Cerebellar nuclear complex (tissue), 1 donor: ENCODE results near the gene GRIA1.
"Not testable (repeated sequence)": the region's sequence is repeated elsewhere in the genome, so short reads cannot be mapped to it uniquely, and the experiment has no call there.

ENCODE experiments used
- DNase-seq, 2 experiments: peaks; one replicate each; lab custom pipeline; 2025; lab: John Stamatoyannopoulos, UW

Gene GRIA1

DNA sequence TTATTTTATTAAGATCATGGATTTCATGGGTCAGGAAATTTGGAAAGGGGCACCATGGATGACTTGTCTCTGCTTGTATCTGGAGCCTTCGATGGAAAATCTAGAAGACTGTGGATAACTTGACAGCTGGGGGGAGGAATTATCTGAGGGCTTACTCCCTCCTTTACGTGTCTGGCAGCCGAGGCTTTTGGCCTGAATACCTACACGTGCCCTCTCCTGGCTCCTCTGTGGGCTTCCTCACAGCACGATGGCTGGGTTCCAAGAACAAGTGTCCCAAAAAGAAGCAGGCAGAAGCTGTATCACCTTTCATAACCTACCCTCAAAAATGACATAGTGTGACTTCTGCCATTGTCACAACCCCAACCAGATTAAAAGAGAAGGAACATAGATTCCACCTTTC lies 228.9 kb downstream of the GRIA1 start:
- DNase-seq = no peak

DNA sequence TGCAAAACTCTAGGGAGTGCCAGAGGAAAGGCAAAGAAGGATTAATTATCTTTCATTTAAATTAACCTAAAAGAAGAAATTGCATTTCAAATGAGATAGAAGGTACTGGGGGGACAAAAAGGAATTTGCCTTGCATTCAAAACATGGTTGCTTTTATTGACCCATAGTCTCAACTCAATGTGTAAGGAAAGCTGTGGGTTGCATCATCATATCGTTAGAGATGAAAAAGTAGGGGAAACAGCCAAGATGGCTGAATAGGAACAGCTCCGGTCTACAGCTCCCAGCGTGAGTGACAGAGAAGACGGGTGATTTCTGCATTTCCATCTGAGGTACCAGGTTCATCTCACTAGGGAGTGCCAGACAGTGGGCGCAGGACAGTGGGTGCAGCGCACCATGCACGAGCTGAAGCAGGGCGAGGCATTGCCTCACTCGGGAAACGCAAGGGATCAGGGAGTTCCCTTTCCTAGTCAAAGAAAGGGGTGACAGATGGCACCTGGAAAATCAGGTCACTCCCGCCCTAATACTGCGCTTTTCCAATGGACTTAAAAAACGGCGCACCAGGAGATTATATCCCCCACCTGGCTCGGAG lies 232.6 kb downstream of the GRIA1 start:
- DNase-seq = not testable (repeated sequence)

DNA sequence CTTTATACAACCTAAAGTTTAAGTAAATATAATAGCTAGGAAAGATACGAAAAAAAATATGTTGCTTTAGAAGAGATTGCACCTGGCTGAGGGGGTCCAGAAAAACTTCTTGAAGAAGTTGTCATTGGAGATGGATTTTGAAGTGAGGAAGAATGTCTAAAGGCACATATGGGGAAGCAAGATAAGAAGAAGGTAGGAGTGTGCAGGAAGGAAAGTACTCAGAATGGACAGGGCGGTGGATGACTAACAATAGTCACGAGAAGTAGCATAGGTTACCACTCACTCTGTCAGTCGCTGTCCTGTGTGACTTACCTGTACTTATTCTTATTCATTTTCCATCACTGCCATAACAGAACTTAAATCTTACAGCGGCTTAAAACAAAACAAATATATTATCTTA lies 251.6 kb downstream of the GRIA1 start:
- no peak for DNase-seq

DNA sequence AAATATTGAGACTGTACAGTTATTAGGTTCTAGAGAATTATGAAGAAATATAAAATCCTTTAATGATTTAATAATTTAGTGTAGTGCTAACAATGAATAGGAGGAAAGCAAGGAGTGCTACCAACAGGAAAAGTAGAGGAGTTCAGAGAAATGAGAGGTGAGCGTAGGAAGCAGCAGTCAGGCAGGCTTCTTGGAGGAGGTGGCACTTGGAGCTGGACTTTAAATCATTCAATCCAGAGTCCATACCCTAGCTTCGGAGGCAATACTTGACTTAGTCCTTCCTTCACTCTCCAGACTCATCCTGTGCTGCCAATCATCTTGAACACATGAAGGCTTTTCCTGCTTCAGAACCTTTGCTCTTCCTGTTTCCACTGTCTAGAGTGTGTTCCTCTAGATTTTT lies 254.3 kb downstream of the GRIA1 start:
- no peak for DNase-seq

DNA sequence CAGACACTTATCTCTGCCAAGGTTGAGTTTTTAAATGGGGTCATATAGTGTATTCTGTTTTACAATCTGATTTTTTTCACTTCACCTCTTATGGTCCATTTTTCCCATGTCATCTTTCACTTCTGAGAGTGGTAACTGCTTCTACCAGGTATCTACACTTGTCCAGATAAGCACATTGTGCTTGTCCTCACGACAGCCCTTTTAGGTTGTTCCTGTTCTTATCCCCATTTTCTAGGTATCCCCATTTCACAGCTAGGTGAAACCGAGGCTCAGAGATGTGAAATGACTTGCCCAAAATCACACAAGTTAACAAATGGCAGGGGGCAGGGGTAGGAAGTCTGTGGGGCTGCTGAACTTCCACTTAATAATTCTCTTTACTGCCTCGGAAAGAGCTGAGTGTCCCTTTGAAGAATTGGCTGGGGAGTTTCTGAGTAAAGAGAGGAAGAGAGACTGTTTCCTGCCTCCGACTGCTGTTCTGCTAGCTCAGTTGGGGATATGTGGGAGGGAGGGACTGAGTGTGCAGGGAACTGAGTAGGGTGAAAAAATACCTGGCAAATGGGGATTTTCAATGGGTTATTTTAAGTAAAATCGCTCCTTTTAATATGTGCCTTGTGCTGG lies 255.4 kb downstream of the GRIA1 start:
- DNase-seq = no peak

DNA sequence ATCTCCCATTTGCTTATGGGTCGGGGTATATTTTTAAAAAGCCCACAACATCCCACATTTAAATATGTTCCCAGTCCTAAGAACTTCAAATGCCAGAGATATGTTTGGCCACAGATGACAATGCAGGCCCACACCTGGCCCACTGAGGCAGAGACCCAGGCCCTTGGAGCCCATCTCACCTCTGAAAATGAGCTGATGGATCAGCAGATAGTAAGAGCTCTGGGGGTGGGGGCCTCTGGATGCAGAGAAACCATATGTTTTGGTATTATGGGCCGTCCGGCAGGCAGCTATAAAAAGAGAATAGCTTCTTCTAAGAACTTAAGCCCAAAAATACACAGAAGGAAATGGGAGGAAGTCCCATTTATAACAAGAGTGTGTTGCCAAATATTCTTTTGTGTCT lies 256.0 kb downstream of the GRIA1 start:
- DNase-seq = no peak

DNA sequence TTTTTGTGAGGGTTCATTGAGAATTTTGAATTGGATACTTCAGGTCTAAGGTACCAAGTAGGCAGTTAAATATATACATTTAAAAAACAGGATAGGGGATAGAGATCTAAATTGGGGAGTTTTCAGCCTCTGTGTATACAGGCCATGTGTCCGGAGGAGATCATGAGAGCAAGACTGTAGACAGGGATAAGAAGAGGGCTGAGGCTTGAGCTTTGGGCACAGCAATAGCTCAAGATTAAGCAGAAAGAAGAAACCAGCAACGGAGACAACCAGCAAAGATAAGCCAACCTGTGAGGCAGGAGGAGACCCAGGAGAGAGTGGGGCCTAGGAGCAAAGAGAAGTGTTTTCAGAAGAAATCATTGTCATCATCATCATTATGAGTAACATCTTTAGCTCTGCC lies 258.4 kb downstream of the GRIA1 start:
- DNase-seq = no peak

DNA sequence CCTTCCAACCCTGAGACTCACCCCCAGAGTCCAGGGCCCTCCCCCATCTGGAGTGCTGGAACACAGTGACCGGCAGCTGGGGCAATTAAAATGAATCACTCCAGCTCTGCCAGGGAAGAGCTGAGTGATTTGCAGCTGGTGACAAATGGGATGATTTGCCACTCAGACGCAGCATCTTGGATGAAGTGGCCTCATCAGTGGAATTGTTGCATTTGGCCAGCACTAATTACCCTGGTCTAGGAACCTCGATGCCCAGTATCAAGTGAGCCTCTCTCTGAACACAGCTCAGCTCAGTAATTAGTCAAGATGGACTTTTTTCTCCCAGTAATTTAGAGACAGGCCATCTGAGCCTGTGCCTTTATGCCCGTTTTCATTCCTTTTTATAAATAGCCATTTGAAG lies 259.5 kb downstream of the GRIA1 start:
- DNase-seq = no peak

DNA sequence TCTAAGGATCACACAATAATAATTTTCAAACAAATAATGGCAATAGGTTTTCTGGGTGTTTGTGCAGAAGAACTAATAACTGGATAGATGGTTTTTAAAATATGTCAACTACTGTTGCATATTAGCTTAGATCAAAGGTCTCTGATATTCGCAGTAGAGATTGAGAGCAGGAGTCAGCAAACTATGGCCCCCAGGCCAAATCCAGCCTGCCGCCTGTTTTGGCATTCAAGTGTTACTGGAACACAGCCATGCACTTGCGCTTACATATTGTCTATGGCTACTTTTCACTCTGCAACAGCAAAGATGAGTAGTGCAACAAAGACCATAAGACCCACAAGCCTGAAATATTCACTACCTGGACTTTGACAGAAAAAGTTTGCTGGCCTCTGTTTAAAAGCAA lies 260.8 kb downstream of the GRIA1 start:
- DNase-seq = no peak

DNA sequence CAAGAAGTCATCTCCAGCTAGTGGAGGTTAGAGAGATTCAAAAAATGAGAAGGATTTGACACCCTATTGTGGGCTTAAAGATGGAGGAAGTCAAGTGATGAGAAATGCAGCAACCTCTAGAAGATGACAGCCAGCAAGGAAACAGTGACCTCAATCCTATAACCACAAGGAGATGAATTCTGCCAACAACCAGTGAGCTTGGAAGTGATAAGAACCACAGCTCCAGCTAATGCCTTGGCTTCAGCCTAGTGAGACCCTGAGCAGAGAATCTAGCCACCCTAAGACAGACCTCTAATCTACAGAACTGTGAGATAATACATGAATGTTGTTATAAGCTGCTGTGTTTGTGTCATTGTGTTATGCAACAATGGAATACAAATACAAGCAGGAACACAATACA lies 262.4 kb downstream of the GRIA1 start:
- DNase-seq = no peak

DNA sequence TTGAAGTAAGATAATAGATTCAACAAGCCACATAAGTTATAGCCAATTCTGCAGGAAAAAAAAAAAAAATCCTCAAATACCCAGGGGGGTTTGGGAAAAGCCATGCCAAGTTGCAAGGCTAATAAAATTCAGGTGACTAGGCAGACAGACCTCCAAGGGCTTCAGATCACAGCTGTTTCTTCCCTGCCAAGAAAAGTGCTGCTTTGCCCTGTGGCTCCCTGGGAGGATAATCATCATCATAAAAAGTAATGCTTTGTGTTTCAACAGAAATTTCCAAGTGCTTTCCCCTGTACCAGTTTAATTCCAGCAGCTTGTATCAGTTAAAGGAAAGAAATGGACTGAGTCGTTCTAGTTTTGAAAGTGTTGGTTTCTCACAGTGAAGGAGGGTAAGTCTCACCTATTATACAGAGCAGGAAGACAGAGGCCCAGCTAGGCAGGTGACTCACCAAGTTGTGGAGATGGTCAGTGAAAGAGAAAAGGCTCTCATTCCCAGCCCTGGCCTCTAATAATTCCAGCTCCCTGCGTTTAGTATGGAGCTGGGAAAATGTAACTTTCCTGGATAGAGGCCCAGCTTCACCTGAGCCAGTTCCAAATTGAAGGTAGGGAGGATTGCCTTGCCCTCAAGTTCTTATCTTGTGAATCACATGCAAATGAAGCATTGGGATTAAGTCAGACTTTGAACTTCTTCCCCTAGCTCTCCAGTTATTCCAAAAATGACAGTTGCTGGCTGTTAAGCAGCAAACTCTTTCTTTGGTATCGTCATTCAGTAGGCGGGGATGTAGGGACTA lies 263.4 kb downstream of the GRIA1 start:
- DNase-seq = no peak

DNA sequence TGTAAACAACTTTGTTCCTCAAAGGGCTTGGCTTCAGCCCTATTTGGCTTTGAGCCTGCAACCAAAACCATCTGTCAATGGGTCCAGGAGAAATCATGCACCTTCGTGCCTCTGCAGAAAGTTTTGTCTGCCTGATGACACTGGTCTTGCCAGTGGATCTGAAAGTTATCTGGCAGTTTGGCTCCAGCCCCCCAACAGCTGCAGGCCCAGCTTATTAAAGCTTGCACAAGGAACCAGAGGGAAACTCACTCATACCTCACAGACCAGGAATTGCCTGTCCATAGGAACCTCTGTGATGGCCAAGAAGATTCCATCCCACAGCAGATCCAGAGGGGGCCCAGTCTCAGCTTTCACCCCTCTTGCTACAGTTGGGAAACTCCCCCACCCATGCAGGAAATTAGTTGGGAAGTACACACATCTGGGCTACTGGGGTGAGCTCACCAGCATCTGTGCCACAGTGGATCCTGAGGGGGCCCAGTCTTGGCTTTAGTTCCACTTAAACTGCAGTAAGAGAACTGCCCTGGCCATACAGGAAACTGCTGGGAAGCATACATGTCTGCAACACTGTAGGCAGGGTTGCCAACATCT lies 265.5 kb downstream of the GRIA1 start:
- DNase-seq = no peak

DNA sequence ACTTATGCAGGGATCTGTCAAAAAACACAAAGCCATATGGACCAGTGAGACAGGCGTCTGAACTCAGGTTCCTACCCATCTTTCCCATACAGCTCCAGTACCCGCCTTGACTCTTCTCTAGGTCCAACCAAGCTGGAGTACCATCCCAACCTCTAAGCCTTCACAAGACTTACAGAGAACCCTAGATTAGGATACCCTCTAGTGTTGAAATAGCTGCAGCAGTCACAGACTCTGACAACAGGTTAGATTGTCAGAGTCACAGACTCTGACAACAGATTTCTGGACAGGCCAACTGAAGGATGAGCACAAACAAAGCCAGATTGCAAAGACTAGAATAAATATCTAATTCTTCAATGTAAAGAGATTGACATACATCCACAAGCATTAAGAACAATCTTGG lies 266.1 kb downstream of the GRIA1 start:
- no peak for DNase-seq

DNA sequence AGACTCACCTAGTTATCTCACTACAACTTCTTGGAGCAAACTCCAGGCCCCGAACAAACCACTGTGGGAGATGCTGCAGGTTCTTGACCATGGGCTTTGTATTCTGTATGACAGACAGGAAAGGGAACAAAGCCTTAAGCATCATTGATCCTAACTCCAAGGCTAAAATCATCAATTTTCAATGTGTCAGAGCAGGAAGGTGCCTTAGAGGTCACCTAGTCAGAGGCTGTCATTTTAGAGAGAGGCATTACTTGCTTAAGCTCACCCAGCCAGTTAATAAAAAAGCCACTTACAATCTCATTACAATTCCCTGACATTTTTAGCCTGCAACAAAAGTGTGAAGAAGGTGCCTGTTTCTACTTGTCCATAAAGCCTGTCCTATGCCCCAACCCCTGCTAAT lies 275.5 kb downstream of the GRIA1 start:
- no peak for DNase-seq

DNA sequence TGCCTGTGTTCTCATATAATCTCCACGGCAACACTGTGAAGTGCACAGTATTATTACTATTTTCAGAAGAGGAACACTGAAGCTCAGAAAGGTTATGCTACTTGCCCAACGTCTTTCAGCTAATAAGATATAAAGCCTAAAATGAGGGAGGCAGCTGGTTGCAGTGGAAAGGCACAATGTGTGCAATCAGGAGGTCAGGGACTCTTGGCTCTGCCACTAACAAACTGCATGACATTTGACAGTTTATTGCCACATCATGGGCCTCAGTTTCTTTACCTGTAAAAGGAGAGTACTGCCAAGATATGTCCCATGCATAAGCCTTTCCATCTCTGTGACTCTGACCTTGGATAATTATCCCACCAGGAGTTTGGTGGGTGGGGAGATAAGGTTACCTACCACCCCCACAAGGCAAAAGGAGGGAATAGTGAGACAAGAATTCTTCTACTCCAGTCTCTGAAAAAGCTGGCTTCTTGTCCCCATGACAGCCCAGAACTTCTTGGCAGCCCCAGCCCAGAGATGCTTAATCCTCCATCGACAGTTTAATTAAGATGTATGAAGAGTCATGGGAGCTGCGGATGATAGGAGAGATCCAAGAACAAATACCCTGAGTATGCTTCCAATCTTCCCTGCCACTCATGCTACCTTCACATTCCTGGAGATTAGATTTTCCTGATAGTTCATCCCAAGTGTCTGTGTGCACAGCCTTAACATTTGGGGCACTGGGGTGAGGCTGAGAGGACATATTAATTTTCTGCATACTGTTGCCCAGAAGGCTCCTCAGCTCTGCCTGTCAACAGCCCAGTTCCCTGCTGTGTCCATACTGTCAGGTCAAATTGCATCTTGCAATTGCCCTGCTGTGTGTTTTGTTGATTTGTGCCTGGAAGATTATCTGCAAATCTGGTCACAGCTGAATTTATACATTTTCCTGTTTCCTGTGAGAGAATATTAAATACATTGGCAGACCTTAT lies 277.0 kb downstream of the GRIA1 start:
- DNase-seq = peak in 1 of 2 experiments; percentile 23

DNA sequence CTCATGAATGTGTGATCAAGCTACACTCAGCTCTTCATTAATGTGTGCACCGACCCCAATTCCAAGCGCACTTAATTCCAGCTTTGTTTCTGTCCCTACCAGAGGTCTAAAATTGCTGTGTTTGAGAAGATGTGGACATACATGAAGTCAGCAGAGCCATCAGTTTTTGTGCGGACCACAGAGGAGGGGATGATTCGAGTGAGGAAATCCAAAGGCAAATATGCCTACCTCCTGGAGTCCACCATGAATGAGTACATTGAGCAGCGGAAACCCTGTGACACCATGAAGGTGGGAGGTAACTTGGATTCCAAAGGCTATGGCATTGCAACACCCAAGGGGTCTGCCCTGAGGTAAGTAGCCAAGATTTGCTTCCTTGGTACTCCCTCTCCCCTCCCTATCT lies 279.6 kb downstream of the GRIA1 start:
- DNase-seq = no peak

DNA sequence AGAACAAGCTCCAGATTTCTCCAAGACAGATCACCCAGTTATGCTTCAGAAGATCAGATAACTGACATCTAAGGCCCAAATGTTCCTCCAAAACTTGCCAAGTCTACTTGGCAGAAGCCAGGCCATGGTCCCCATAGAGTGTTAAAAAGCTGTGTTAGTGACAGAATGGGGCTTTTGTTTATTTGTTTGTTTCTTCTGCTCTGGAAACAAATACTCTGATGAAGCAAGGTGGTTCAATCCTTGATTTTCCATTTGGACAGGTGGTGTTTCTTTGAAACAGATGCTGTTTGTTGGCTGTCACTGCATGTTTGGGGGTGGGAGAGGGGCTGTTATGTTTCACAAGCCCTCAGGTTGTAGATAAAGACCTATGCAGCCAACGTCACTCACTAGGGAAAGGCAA lies 284.2 kb downstream of the GRIA1 start:
- DNase-seq = no peak

DNA sequence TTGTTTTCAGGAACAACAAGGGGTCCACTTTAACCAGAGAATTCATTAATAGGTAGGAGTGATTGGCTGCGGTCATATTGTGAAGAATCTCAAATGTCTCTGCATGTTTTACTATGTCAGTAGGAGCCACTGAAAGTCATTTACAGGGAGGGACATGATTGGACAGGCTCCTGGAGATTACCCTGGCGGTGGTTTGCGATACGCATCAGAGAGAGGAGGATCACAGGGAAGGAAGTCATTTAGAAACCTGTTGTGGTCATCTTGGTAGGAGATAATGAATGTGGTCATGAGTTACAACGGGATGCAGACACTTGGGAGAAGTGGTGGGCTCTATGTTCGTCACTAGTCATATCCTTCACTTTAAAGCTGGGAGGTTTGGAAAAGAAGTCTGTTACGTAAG lies 285.5 kb downstream of the GRIA1 start:
- no peak for DNase-seq

DNA sequence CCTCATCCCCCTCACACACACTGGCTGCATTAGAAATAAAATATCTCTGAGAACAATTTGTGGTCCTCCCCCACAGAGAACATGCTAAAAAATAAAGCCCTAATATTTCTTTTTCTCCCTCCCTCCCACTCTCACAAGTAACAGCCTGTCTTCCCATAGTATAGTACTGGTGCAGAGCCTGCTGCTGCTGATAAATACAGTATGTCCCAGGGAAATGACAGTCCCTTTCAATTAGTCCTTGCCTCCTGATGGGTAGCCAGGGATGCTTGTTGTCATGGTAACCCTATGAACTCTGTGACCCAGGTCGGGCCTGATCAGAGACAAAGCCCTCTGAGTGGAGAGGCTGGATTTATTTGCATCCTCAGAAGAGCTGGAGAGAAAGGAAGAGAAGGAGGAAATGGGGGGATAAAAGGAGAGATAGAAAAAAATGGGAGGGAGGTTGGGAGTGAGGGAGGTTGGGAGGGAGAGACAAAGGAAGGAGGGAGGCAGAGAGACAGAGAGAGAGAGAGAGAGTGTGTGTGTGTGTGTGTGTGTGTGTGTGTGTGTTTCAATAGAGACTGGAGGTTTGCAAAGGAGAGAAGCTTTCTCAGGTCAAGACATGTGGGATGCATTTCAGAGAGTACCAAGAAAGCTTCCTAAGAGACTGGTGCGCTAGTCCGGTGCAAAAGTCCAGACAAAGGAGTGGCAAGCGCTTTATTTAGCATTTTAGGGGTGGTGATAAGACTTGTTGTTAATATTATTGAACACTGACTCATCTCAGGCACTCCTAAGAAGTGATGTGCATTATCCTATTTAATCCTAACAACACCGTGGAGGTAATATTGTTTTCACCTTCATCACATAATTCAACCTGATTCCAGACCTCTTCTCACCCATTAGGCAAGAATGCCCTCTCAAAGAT lies 287.5 kb downstream of the GRIA1 start:
- DNase-seq = no peak

DNA sequence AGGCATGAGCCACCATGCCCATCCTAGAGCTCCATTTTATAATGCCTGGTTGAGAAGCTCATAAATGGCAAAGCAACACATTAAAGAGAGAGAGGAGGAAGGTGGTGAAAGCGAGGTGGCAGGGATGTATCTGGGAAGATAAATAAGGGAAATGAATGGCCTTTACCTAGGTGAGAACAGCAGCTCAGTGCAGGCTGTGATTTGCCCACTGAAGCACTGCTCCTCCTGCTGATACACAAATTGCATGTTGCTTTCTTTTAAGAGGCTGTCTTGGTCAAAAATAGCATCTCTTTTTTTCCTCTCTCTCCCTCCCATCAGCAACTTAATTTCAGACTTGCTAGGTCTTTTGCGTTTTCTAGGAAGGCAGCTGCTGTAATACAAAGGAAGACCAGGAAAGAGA lies 289.4 kb downstream of the GRIA1 start:
- no peak for DNase-seq
